ENCODE measurements around the gene TGFBR3L.
"Not testable (repeated sequence)": the region's sequence is repeated elsewhere in the genome, so short reads cannot be mapped to it uniquely, and the experiment has no call there.

The TGFBR3L gene

GRCh38 chr19:7905268-7905667 is 9.4 kb upstream of the TGFBR3L start:
- no peak for DNase-seq

- DNase-seq = no peak
Observed at GRCh38 chr19:7905859-7906258, 8.8 kb upstream of the TGFBR3L start.

GRCh38 chr19:7907122-7907521 is 7.5 kb upstream of the TGFBR3L start:
- no peak for DNase-seq

- DNase-seq = no peak
Observed at GRCh38 chr19:7907544-7907943, 7.1 kb upstream of the TGFBR3L start.

- no peak for DNase-seq
Observed at GRCh38 chr19:7908078-7908699, 6.4 kb upstream of the TGFBR3L start.

GRCh38 chr19:7908742-7909461 is 5.7 kb upstream of the TGFBR3L start:
- no peak for DNase-seq

- no peak for DNase-seq
Observed at GRCh38 chr19:7909471-7910067, 5.1 kb upstream of the TGFBR3L start.

- DNase-seq = no peak
Observed at GRCh38 chr19:7910321-7911161, 4.1 kb upstream of the TGFBR3L start.

- no peak for DNase-seq
Observed at GRCh38 chr19:7911508-7912143, 3.0 kb upstream of the TGFBR3L start.

- no peak for DNase-seq
Observed at GRCh38 chr19:7912144-7912696, 2.4 kb upstream of the TGFBR3L start.

GRCh38 chr19:7912697-7913564 is 1.7 kb upstream of the TGFBR3L start:
- no peak for DNase-seq

- no peak for DNase-seq
Observed at GRCh38 chr19:7913652-7914051, 978 bp upstream of the TGFBR3L start.

- no peak for DNase-seq
Observed at GRCh38 chr19:7914099-7914498, 531 bp upstream of the TGFBR3L start.

GRCh38 chr19:7915250-7916102 is 846 bp downstream of the TGFBR3L start:
- no peak for DNase-seq

GRCh38 chr19:7916103-7916954 is 1.7 kb downstream of the TGFBR3L start:
- DNase-seq = peak; percentile 11

- DNase-seq = no peak
Observed at GRCh38 chr19:7916955-7917266, 2.3 kb downstream of the TGFBR3L start.

- peak; percentile 6 for DNase-seq
Observed at GRCh38 chr19:7917267-7918061, 2.8 kb downstream of the TGFBR3L start.

GRCh38 chr19:7918062-7918614 is 3.5 kb downstream of the TGFBR3L start:
- DNase-seq = not testable (repeated sequence)
